ENCODE data around the gene BHLHA15.

Gene BHLHA15

GRCh38 chr7:98211221-98211675, at the start of gene BHLHA15:
Gene BHLHA15, plus strand, starts transcription at chr7:98211439. Its CDS starts 871 bp downstream, at chr7:98212310.
- no peak for DNase-seq

- no peak for DNase-seq
These were observed 48.5 kb upstream of the BHLHA15 start for GRCh38 chr7:98162758-98163157.

- DNase-seq = no peak
These were observed 48.0 kb upstream of the BHLHA15 start for GRCh38 chr7:98163269-98163668.

GRCh38 chr7:98163704-98164494, 47.3 kb upstream of the BHLHA15 start:
- DNase-seq = no peak

GRCh38 chr7:98165827-98166667, 45.2 kb upstream of the BHLHA15 start:
- DNase-seq = no peak

DNA sequence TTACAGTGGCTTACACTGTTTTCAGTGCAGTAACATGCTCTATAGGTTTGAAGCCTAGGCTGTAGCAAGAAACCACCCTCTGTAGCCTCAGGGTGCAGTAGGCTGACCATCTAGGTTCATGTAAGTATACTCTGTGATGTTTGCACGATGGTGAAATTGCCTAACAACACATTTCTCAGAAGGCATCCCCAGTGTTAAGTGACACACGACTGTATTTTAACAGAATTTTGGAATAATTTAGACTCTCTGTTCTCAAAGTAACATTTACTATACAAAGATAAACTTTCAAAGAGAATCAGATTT, 44.6 kb upstream of the BHLHA15 start:
- no peak for DNase-seq

GRCh38 chr7:98167653-98168052, 43.6 kb upstream of the BHLHA15 start:
- DNase-seq = no peak

GRCh38 chr7:98168181-98168903, 42.9 kb upstream of the BHLHA15 start:
- DNase-seq = no peak

DNA sequence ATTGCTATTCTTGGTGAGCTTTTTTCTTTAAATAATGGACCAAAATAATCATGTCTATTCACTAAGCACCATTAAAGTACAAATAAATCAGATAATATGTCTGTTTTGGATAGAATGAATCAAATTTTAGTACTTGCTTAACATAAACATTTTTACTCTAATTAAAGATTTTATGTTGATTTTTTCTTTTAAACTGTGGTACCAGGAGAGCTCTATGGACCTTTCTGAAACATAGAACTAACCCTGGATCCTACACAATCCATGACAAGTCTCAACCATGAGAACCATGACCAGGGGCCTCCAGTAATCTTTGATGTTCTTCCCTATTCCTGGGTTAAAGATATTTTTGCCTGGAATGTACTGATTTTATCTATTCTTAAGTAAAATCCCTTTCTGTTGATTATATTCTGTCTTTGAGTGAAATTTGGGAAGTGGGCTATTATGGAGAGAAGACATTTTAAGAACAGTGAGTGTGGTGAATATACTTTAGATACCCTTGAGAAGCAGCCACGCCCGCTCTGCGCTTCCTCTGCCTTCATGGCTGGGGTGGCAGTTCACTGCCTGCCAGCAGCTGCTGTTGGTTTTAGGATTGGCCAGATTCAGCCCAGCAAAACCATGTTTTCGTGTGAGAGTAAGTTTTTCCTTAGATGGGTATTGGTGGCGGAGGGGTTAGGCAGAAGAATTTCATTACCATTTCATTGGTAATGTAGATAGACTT, 42.2 kb upstream of the BHLHA15 start:
- DNase-seq = no peak

DNA sequence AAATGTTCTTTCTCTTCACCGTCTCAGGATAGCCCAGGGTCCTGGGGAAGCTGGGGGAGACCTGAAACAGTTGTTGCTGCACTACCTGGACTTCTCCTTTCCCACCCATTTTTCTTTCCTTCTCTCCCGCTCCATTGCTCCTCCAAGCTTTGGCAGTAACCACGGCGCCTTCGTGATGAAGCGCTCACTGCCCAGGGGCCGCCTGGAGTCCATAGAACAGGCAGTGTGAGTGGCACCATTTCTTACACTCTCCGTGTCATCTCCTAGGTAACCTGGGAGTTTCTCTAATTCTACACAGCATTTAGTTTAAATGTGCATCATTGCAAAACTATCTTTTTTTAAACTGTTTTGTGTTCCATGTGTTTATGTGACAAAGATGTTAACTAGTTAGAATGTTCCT, 40.3 kb upstream of the BHLHA15 start:
- no peak for DNase-seq

GRCh38 chr7:98171449-98171848, 39.8 kb upstream of the BHLHA15 start:
- DNase-seq = no peak

GRCh38 chr7:98174334-98175259, 36.6 kb upstream of the BHLHA15 start:
- DNase-seq = no peak

GRCh38 chr7:98175260-98175940, 35.8 kb upstream of the BHLHA15 start:
- no peak for DNase-seq

GRCh38 chr7:98177553-98177952, 33.7 kb upstream of the BHLHA15 start:
- no peak for DNase-seq

DNA sequence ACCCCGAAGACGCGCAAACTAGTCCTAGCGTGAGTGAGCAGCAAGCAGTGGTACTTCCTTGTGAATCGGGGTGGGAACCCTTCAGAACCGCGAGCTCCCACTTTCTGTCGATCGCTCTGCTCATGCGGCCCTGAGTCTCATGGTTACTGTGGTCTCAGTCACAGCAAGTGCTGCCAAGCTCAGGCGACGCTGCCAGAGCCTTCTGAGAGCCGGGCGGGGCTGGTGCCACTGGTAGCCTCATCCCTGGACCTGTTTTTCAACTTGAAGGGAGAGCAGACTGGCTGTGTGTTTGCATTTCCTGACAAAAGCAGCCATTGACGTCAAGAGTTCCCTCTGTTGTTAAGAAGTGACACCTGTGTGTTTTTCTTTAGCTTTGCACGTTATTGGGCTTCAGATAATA, 32.9 kb upstream of the BHLHA15 start:
- DNase-seq = no peak

DNA sequence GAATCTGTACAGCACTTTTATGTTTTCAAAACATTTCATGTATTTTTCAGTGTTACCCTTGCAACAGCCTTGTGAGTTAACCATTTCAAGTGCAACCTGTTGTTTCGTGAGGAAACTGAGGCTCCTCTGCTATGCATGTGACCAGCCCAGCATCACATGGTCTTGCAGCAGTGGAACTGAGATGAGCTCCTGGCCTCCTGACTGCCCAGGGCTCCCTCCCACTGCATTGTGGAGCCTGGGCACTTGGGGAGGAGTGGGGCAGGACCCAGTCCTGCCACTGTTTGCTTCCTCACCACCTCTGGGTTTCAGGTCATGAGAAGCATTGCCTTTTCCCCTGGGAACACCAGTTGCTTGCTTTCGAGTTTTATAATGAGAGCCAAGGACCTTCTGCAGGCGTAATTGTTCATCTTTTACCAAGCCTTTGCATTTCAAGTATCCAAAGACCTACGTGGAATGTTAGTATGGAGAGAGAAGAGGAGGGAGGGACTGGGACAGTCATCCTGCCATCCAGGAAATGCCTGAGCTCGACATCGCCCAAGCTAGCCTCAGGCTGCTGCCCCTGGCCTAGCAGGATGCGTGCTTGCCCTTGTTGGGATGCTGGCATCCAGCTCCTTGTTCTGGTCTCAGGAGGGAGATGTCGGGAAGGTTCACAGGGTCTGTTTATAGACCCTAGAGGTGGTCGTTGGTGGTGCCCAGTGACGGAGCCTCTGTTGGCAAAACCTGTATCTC, 32.3 kb upstream of the BHLHA15 start:
- no peak for DNase-seq

- DNase-seq = no peak
These were observed 30.5 kb upstream of the BHLHA15 start for GRCh38 chr7:98180751-98181150.

DNA sequence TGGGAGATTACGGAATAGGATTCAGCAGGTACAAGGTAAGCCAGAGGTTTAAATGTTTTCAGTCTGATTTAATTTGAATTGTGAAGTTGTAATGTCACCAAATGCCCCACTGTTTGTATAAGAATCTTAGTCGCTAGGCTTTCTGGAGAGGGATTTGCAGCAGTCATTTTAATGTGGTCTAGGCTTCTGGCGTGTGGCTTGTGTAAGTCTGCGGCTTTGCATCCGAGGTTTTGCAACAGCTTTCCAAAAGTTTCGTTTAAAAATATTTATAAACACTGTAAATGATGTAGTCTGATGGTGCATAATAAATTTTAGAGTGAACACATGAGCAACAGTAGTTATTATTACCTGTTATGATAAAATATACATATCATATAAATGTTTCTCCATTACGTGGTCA, 26.1 kb upstream of the BHLHA15 start:
- no peak for DNase-seq

GRCh38 chr7:98186452-98187137, 24.6 kb upstream of the BHLHA15 start:
- DNase-seq = no peak

GRCh38 chr7:98187138-98187502, 24.1 kb upstream of the BHLHA15 start:
- DNase-seq = no peak
